NT2/D1 (cell line): ENCODE measurements around the gene PAPPA2.

Experiments used
- YY1 ChIP-seq: IDR thresholded peaks from 2 replicates; pipeline ENCODE4 v1.6.1; 2011; ENCODE audit not compliant: insufficient read length, insufficient read depth
- ZNF274 ChIP-seq: IDR thresholded peaks from 2 replicates; pipeline ENCODE4 v1.6.1; 2011; ENCODE audit warnings: mild to moderate bottlenecking, low read depth, low read length

DNA sequence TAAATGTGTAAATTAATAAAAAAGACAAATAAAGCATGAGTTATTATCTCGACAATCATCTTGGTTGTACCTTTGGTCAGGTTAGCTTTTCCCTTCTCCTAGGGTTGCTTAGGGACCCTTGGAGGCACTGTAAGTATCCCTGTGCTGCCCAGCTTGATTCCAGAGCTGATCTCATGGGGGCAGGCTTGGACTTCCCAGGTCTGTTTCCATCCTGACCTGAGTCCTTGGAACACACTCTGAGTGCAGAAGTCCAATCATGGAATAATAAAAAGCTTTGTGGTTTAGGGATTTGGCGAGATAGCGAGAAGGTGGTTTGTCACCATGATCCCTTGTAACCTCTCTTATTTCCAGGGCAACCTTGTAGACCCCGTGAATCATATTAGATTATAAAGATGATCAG, 18.7 kb upstream of the PAPPA2 start:
- TF ChIP-seq ZNF274 (no peak), YY1 (no peak)
